HepG2 (cell line): ENCODE results near the gene ZPR1. TPM values are rescaled to one million over a fixed set of nuclear protein-coding genes. Genes with fewer than 3 reads are reported as not detected.

Experiments
- ARID4A ChIP-seq: sonication (generic); formaldehyde crosslinking; IDR thresholded peaks from 2 replicates; pipeline ENCODE4 v1.5.0; 2020; ENCODE audit warnings: mild to moderate bottlenecking, missing genetic modification reagents, borderline replicate concordance
- E2F1 ChIP-seq: sonication (generic); formaldehyde crosslinking; IDR thresholded peaks from 2 replicates; pipeline ENCODE4 v1.5.0; 2020; ENCODE audit warnings: missing genetic modification reagents
- EED ChIP-seq: sonication (generic); formaldehyde crosslinking; IDR thresholded peaks from 2 replicates; pipeline ENCODE4 v1.5.0; 2020; ENCODE audit warnings: mild to moderate bottlenecking, missing genetic modification reagents
- NFAT5 ChIP-seq: sonication (generic); formaldehyde crosslinking; IDR thresholded peaks from 2 replicates; pipeline ENCODE4 v1.4.0; 2020; ENCODE audit warnings: missing genetic modification reagents
- TMF1 ChIP-seq: sonication (generic); formaldehyde crosslinking; IDR thresholded peaks from 2 replicates; pipeline ENCODE4 v1.8.1; 2022; ENCODE audit warnings: low read depth, missing genetic modification reagents
- ZNF503 ChIP-seq: sonication (generic); formaldehyde crosslinking; IDR thresholded peaks from 2 replicates; pipeline ENCODE4 v1.4.0; 2020; ENCODE audit warnings: missing genetic modification reagents
- ZNF747 ChIP-seq: sonication (generic); formaldehyde crosslinking; IDR thresholded peaks from 2 replicates; pipeline ENCODE4 v1.8.1; 2023; ENCODE audit warnings: missing genetic modification reagents, mild to moderate bottlenecking, borderline replicate concordance
- ZNF879 ChIP-seq: sonication (generic); formaldehyde crosslinking; IDR thresholded peaks from 2 replicates; pipeline ENCODE4 v1.8.1; 2023; ENCODE audit warnings: missing genetic modification reagents
- ZNF883 ChIP-seq: sonication (generic); formaldehyde crosslinking; IDR thresholded peaks from 2 replicates; pipeline ENCODE4 v1.5.1; 2020; ENCODE audit warnings: mild to moderate bottlenecking, missing genetic modification reagents; ENCODE audit errors: not compliant biosample characterization
- polyA plus RNA-seq, 8 experiments: library from polyadenylated mRNA; depleted of rRNA in 3 of 8; stranded (reverse) in 7 of 8; unstranded in 1 of 8; fragments of >200 nt; fragmentation: Illumina TruSeq in 4 of 8; extraction: Trizol in 4 of 8; gene quantifications; 2 replicates each; pipeline versions ENCODE4 v1.2.1 to v1.2.3, GENCODE V29; 2011 to 2016; ENCODE audit warnings: low read depth in 4 of 8, missing spikeins in 1 of 8, mixed read lengths in 1 of 8; ENCODE audit not compliant: insufficient read depth in 1 of 8
- total RNA-seq, 5 experiments: library from RNA; depleted of rRNA; stranded (reverse); fragments of >200 nt; fragmentation: Illumina TruSeq; extraction: Trizol; gene quantifications; 2 replicates each; pipeline ENCODE4 v1.2.3, GENCODE V29; 2016; ENCODE audit warnings: low read depth in 1 of 5
- TF ChIP-seq, protein P1 (sequence below): sonication (generic); formaldehyde crosslinking; IDR thresholded peaks from 2 replicates; pipeline ENCODE4 v1.4.0; 2020; ENCODE audit warnings: mild to moderate bottlenecking, missing genetic modification reagents
- TF ChIP-seq, protein P2 (sequence below): sonication (generic); formaldehyde crosslinking; IDR thresholded peaks from 2 replicates; pipeline ENCODE4 v1.8.0; 2022; ENCODE audit warnings: missing genetic modification reagents, low read depth, mild to moderate bottlenecking, borderline replicate concordance

The ZPR1 gene
- total and polyA plus RNA-seq, 2 of the 13 experiments (the other 11 are each of a cell fraction or from before 2014, with no cell fraction given) = 40.0 to 79.3 TPM

GRCh38 chr11:116835791-116836631 is 48.2 kb upstream of the ZPR1 start (continued):
- TF ChIP-seq EED (no peak; the same call in 1 of the 2 replicates), NFAT5 (0 out of 2 replicates have a peak, but pooled peaks have one; percentile 49), ZNF883 (CRISPR knock-in tag) (no peak), E2F1 (CRISPR knock-in tag) (no peak), ARID4A (CRISPR knock-in tag) (peak; percentile 58), ZNF747 (CRISPR knock-in tag) (peak; percentile 66; the same call in 1 of the 2 replicates), ZNF879 (peak; percentile 63; the same call in 1 of the 2 replicates), TMF1 (CRISPR knock-in tag) (peak; percentile 21; the same call in 1 of the 2 replicates), ZNF503 (CRISPR knock-in tag) (no peak)
- TF ChIP-seq, protein P1, sequence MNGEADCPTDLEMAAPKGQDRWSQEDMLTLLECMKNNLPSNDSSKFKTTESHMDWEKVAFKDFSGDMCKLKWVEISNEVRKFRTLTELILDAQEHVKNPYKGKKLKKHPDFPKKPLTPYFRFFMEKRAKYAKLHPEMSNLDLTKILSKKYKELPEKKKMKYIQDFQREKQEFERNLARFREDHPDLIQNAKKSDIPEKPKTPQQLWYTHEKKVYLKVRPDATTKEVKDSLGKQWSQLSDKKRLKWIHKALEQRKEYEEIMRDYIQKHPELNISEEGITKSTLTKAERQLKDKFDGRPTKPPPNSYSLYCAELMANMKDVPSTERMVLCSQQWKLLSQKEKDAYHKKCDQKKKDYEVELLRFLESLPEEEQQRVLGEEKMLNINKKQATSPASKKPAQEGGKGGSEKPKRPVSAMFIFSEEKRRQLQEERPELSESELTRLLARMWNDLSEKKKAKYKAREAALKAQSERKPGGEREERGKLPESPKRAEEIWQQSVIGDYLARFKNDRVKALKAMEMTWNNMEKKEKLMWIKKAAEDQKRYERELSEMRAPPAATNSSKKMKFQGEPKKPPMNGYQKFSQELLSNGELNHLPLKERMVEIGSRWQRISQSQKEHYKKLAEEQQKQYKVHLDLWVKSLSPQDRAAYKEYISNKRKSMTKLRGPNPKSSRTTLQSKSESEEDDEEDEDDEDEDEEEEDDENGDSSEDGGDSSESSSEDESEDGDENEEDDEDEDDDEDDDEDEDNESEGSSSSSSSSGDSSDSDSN = peak; percentile 85
- TF ChIP-seq, protein P2, sequence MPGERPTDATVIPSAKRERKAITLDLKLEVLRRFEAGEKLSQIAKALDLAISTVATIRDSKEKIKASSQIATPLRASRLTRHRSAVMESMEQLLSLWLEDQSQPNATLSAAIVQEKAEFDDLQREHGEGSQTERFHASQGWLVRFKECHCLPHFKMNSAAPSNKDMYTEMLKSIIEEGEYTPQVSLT (CRISPR knock-in tag) = no peak
